ENCODE data around the gene MCTP1.

GRCh38 chr5:94782383-94782782, 502.5 kb downstream of the MCTP1 start:
- TF ChIP-seq EZH2 (IDR thresholded peaks at IDR 0.05; ENCODE audit: insufficient read depth, poor library complexity, severe bottlenecking) = no peak
- no peak for TF ChIP-seq EZH2phosphoT487 (IDR thresholded peaks at IDR 0.05; ENCODE audit: insufficient read depth, low read depth)

All from GM23248 (cell line).